Mesenchymal stem cell (in vitro differentiated cells and primary cell): ENCODE data around the gene NEK10.
A peak's percentile ranks its signal among the peaks of the same experiment; 100 is the strongest.

Experiments
- DNase-seq: peaks from one replicate; pipeline ENCODE4 v3.0.0-alpha.2; 2013
- H2AFZ ChIP-seq: one replicate; pipeline ENCODE4 v1.6.1; 2013; ENCODE audit warnings: low read depth, mild to moderate bottlenecking, control low read depth, inconsistent platforms, low read length, moderate library complexity
- H2AK5ac ChIP-seq: 2 replicates; pipeline ENCODE4 v1.6.1; 2013; ENCODE audit warnings: low read length, moderate library complexity, mild to moderate bottlenecking, inconsistent platforms; ENCODE audit not compliant: severe bottlenecking
- H2BK120ac ChIP-seq: one replicate; pipeline ENCODE4 v1.6.1; 2013; ENCODE audit warnings: low read depth, mild to moderate bottlenecking, inconsistent platforms, low read length, moderate library complexity
- H2BK12ac ChIP-seq, 2 experiments: one replicate each; pipeline ENCODE4 v1.6.1; 2013; ENCODE audit warnings: inconsistent platforms in 2 of 2, low read length in 2 of 2, mild to moderate bottlenecking in 2 of 2, moderate library complexity in 2 of 2, control low read depth in 1 of 2
- H2BK15ac ChIP-seq: one replicate; pipeline ENCODE4 v1.6.1; 2013; ENCODE audit warnings: mild to moderate bottlenecking, low read depth, inconsistent platforms; ENCODE audit not compliant: poor library complexity, severe bottlenecking
- H2BK5ac ChIP-seq: 2 replicates; pipeline ENCODE4 v1.6.1; 2013; ENCODE audit warnings: low read depth, mild to moderate bottlenecking, low read length, control low read depth, inconsistent platforms; ENCODE audit not compliant: poor library complexity, severe bottlenecking
- H3K14ac ChIP-seq, 2 experiments: one replicate each; pipeline ENCODE4 v1.6.1; 2013; ENCODE audit warnings: inconsistent platforms in 2 of 2, low read length in 2 of 2, control low read depth in 1 of 2, mild to moderate bottlenecking in 1 of 2, moderate library complexity in 1 of 2
- H3K18ac ChIP-seq, 2 experiments: one replicate each; pipeline ENCODE4 v1.6.1; 2013; ENCODE audit warnings: inconsistent platforms in 2 of 2, low read length in 2 of 2, control low read depth in 1 of 2, low read depth in 1 of 2, mild to moderate bottlenecking in 1 of 2
- H3K23ac ChIP-seq, 2 experiments: one replicate each; pipeline ENCODE4 v1.6.1; 2013; ENCODE audit warnings: inconsistent platforms in 2 of 2, low read length in 2 of 2, mild to moderate bottlenecking in 2 of 2, moderate library complexity in 2 of 2, control low read depth in 1 of 2
- H3K27ac ChIP-seq: 2 replicates; pipeline ENCODE4 v1.5.1; 2013; ENCODE audit warnings: mild to moderate bottlenecking, moderate library complexity, low read length, control low read depth, inconsistent platforms; ENCODE audit not compliant: poor library complexity, severe bottlenecking
- H3K27me3 ChIP-seq, 2 experiments: 2 replicates each; pipeline versions ENCODE4 v1.6.1 to v1.7.0; 2013; ENCODE audit warnings: low read length in 2 of 2, mild to moderate bottlenecking in 2 of 2, moderate library complexity in 2 of 2, control low read depth in 1 of 2, inconsistent platforms in 1 of 2; ENCODE audit not compliant: control insufficient read depth in 1 of 2, insufficient read depth in 1 of 2
- H3K36me3 ChIP-seq, 2 experiments: 2 replicates each; pipeline versions ENCODE4 v1.6.1 to v1.7.0; 2013; ENCODE audit warnings: low read length in 2 of 2, control low read depth in 1 of 2, inconsistent platforms in 1 of 2, low read depth in 1 of 2, mild to moderate bottlenecking in 1 of 2; ENCODE audit not compliant: insufficient read depth in 2 of 2, control insufficient read depth in 1 of 2
- H3K4ac ChIP-seq, 2 experiments: one replicate each; pipeline ENCODE4 v1.6.1; 2013; ENCODE audit warnings: inconsistent platforms in 2 of 2, low read length in 2 of 2, mild to moderate bottlenecking in 2 of 2, moderate library complexity in 2 of 2, control low read depth in 1 of 2, low read depth in 1 of 2
- H3K4me1 ChIP-seq: 2 replicates; pipeline ENCODE4 v1.6.1; 2013; ENCODE audit warnings: low read depth, low read length, control low read depth; ENCODE audit not compliant: control insufficient read depth, insufficient read depth
- H3K4me2 ChIP-seq: 2 replicates; pipeline ENCODE4 v1.6.1; 2013; ENCODE audit warnings: low read length, mild to moderate bottlenecking, inconsistent platforms; ENCODE audit not compliant: poor library complexity, severe bottlenecking
- H3K4me3 ChIP-seq, 2 experiments: 2 replicates each; pipeline versions ENCODE4 v1.5.1 to v1.7.0; 2013; ENCODE audit warnings: low read length in 2 of 2, mild to moderate bottlenecking in 2 of 2, control low read depth in 1 of 2, low read depth in 1 of 2; ENCODE audit not compliant: insufficient read depth in 1 of 2
- H3K79me1 ChIP-seq: replicated peaks from 2 replicates; pipeline ENCODE4 v1.6.1; 2013; ENCODE audit warnings: mild to moderate bottlenecking, control low read depth, low read length, inconsistent platforms; ENCODE audit not compliant: poor library complexity, severe bottlenecking
- H3K9ac ChIP-seq: 2 replicates; pipeline ENCODE4 v1.7.0; 2013; ENCODE audit warnings: mild to moderate bottlenecking, low read length, moderate library complexity
- H3K9me3 ChIP-seq: 2 replicates; pipeline ENCODE4 v1.7.0; 2013; ENCODE audit warnings: mild to moderate bottlenecking, low read length; ENCODE audit not compliant: control insufficient read depth
- H4K8ac ChIP-seq: one replicate; pipeline ENCODE4 v1.6.1; 2013; ENCODE audit warnings: inconsistent platforms, mild to moderate bottlenecking, low read length, moderate library complexity
- H4K91ac ChIP-seq: one replicate; pipeline ENCODE4 v1.6.1; 2013; ENCODE audit warnings: mild to moderate bottlenecking, low read length, inconsistent platforms
- WGBS: methylation state at CpG from one replicate; pipeline ENCODE4 v1.1.7; 2013; ENCODE audit warnings: mixed read lengths; 5-methylcytosine and 5-hydroxymethylcytosine counted together

NEK10 gene

DNA sequence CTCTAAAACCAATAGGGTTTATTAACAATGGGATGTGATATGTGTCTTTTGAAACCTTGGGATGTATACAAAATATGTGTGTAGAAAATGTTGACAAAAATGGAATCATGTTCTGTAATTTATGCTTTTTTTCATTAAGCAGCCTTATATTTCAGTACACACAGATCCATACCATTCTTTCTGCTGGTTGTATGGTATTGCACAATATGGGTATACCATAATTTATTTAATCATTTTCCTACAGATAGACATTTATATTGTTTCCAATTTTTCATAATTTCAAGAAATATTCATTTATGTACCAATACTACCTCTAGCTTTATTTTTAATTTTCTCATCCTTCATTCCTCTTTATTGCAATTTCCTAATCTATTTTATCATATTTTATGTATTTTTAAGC lies 83.5 kb downstream of the NEK10 start:
- Histone ChIP-seq H2BK5ac (no peak overlapping the region), H3K36me3 (peaks cover 0 to 81% of the 10 kb centered on the region in 2 experiments), H2BK12ac (no peak overlapping the region), H4K8ac (no peak overlapping the region), H2BK15ac (no peak overlapping the region), H2AFZ (no peak overlapping the region), H3K4ac (no peak overlapping the region), H4K91ac (no peak overlapping the region), H3K14ac (no peak overlapping the region), H2AK5ac (no peak overlapping the region), H3K4me2 (no peak overlapping the region), H2BK120ac (no peak overlapping the region), H3K4me1 (no peaks in the 10 kb centered on the region), H3K79me1 (no peaks in the 10 kb centered on the region), H3K18ac (no peak overlapping the region), H3K27me3 (no peaks in the 10 kb centered on the region), H3K9ac (no peak overlapping the region), H3K23ac (no peak overlapping the region), H3K9me3 (no peaks in the 10 kb centered on the region), H3K4me3 (no peak overlapping the region), H3K27ac (no peak overlapping the region)
- no peak for DNase-seq

GRCh38 chr3:27281671-27282150 lies 87.5 kb downstream of the NEK10 start:
- no peak overlapping the region for H3K4ac ChIP-seq
- no peak overlapping the region for H4K91ac ChIP-seq
- H2AFZ ChIP-seq, result no peak overlapping the region
- H3K9me3 ChIP-seq, result no peaks in the 10 kb centered on the region
- no peak overlapping the region for H3K14ac ChIP-seq
- H2BK120ac ChIP-seq, result no peak overlapping the region
- H3K4me3 ChIP-seq, result no peak overlapping the region
- no peaks in the 10 kb centered on the region for H3K4me1 ChIP-seq
- H2BK5ac ChIP-seq, result no peak overlapping the region
- no peak for DNase-seq
- H3K4me2 ChIP-seq, result no peak overlapping the region
- H3K36me3 ChIP-seq, result peaks cover 0 to 76% of the 10 kb centered on the region in 2 experiments
- H4K8ac ChIP-seq, result no peak overlapping the region
- no peak overlapping the region for H3K18ac ChIP-seq
- no peak overlapping the region for H3K9ac ChIP-seq
- no peaks in the 10 kb centered on the region for H3K27me3 ChIP-seq
- no peak overlapping the region for H2BK12ac ChIP-seq
- H3K79me1 ChIP-seq, result no peaks in the 10 kb centered on the region
- H2BK15ac ChIP-seq, result no peak overlapping the region
- no peak overlapping the region for H3K27ac ChIP-seq
- no peak overlapping the region for H3K23ac ChIP-seq
- WGBS, result 100% methylated on average over 1 of the region's 2 CpGs
- H2AK5ac ChIP-seq, result no peak overlapping the region

DNA sequence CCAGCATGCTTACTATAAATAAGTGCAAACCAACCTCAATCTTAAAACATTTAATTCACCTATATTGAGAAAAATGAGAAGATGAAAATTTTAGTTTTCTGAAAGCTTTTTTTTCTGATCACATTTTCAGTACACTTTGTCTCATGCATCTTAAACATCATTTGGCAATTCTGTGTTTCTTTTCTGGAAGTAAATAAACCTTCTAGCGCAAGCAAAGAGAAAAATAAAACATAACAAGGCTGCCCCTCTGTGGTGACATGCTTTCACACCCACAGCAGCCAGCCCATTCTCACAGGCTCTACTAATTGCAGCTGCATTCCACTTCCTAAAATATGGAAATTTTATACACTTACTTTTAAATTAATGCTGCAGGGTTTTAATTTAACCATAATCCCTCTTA lies 90.1 kb downstream of the NEK10 start:
- H4K91ac ChIP-seq, result no peak overlapping the region

DNA sequence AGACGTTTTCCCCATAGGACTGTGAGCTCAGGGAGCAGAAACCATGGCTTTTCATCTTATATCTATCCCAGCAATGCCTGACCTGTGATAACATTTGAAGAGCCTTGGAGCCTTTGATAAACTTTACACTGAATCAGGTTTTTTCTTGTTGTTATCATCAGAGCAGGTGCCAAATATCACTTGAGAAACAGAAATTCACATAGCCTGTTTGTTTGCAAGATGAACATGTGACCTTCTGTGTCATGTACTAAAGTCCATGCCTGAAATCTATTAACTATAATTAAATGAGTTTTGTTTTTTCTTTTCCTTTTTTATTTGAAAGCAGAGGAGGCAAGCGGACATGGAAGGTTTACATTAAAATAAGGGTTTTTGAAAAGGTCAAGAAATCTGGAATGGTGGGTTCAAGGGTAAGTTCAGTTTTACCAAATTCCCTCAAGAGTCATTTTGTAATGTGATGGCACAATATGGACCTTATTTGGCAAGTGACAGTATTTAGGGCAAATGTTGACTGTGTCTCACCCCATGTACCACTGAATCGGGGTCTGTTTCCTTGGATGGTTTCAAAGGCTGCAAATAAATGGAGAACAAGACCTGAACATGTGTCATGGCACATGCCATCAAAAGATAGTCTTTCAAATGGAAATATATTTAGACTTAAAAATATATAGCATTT lies 90.7 kb downstream of the NEK10 start:
- Histone ChIP-seq H3K4me3 (no peak overlapping the region), H3K18ac (no peak overlapping the region), H2BK15ac (no peak overlapping the region), H2AFZ (no peak overlapping the region), H3K4me1 (no peaks in the 10 kb centered on the region), H3K23ac (no peak overlapping the region), H4K8ac (no peak overlapping the region), H3K27me3 (no peaks in the 10 kb centered on the region), H3K79me1 (no peaks in the 10 kb centered on the region), H2BK5ac (no peak overlapping the region), H3K14ac (no peak overlapping the region), H3K9ac (no peak overlapping the region), H3K4me2 (no peak overlapping the region), H2BK120ac (no peak overlapping the region), H3K4ac (no peak overlapping the region), H2BK12ac (no peak overlapping the region), H3K36me3 (peaks cover 0 to 85% of the 10 kb centered on the region in 2 experiments), H3K9me3 (no peaks in the 10 kb centered on the region), H3K27ac (no peak overlapping the region), H4K91ac (no peak overlapping the region), H2AK5ac (no peak overlapping the region)
- 65% methylated on average over 3 of the region's 3 CpGs for WGBS
- DNase-seq, result no peak

More for the DNA sequence above, 90.1 kb downstream of the NEK10 start:
- H2BK5ac ChIP-seq, result no peak overlapping the region
- no peak overlapping the region for H3K27ac ChIP-seq
- no peaks in the 10 kb centered on the region for H3K79me1 ChIP-seq
- H3K4ac ChIP-seq, result no peak overlapping the region
- no peak overlapping the region for H3K4me3 ChIP-seq
- no peak overlapping the region for H2BK15ac ChIP-seq
- no peaks in the 10 kb centered on the region for H3K4me1 ChIP-seq
- no peaks in the 10 kb centered on the region for H3K27me3 ChIP-seq
- H3K36me3 ChIP-seq, result peaks cover 0 to 84% of the 10 kb centered on the region in 2 experiments
- DNase-seq, result peak; percentile 17
- no peak overlapping the region for H3K9ac ChIP-seq
- no peak overlapping the region for H2BK12ac ChIP-seq
- WGBS, result 62% methylated on average over 1 of the region's 1 CpG
- no peak overlapping the region for H4K8ac ChIP-seq
- no peaks in the 10 kb centered on the region for H3K9me3 ChIP-seq
- no peak overlapping the region for H3K18ac ChIP-seq
- no peak overlapping the region for H2AFZ ChIP-seq
- H2AK5ac ChIP-seq, result no peak overlapping the region
- no peak overlapping the region for H3K4me2 ChIP-seq
- H2BK120ac ChIP-seq, result no peak overlapping the region
- H3K23ac ChIP-seq, result no peak overlapping the region
- no peak overlapping the region for H3K14ac ChIP-seq
